Measurements from ENCODE around the gene VIL1. TPM values are rescaled to one million over a fixed set of nuclear protein-coding genes. Genes with fewer than 3 reads are reported as not detected.

The VIL1 gene
- total RNA-seq, 1 experiment from 2014 or later = 4.2 TPM

DNA sequence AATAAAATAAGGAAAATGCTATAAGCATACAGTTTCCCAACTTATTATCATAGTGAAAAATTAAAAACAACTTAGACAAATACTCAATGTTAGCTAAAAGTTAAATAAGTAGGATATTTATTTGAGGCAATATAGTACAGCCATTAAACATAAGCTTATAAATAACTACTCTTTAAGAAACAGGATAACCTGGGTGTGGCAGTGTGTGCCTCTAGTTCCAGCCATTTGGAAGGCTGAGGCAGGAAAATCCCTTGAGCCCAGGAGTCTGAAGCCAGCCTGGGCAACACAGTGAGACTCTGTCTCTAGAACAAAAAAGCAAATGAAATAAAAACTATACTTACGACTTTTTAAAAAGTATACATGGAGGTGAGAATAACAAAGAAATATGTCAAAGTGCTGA is 39.7 kb downstream of the VIL1 start:
- Histone ChIP-seq H2AFZ (ENCODE audit: low read length) (no peak overlapping the region), H3K4ac (ENCODE audit: low read depth, low read length) (no peak overlapping the region), H3K9ac (ENCODE audit: extremely low read depth, insufficient read length, low read length) (no peak overlapping the region), H2BK15ac (ENCODE audit: low read depth, low read length) (no peak overlapping the region), H2BK120ac (ENCODE audit: low read depth, low read length, poor library complexity, severe bottlenecking) (no peak overlapping the region), H3K56ac (ENCODE audit: insufficient read length, low read depth, low read length) (no peak overlapping the region), H3K23me2 (ENCODE audit: insufficient read length, low read depth, low read length, poor library complexity, severe bottlenecking) (no peaks in the 10 kb centered on the region), H3K4me2 (ENCODE audit: insufficient read depth, insufficient read length, low read length) (no peak overlapping the region), H3K14ac (ENCODE audit: insufficient read depth, low read length) (no peak overlapping the region), H3K27me3 (ENCODE audit: insufficient read depth, low read length) (no peaks in the 10 kb centered on the region), H2BK20ac (ENCODE audit: low read depth, low read length, poor library complexity, severe bottlenecking) (no peak overlapping the region), H3K27ac (ENCODE audit: insufficient read length, low read depth, low read length) (no peak overlapping the region), H2BK12ac (ENCODE audit: insufficient read length, low read depth, low read length) (no peak overlapping the region), H4K5ac (ENCODE audit: insufficient read length, low read depth, low read length) (no peak overlapping the region), H3T11ph (ENCODE audit: low read length) (no peak overlapping the region), H3K18ac (ENCODE audit: insufficient read length, low read depth, low read length) (no peak overlapping the region), H3K79me1 (ENCODE audit: insufficient read depth, low read depth, low read length, poor library complexity, severe bottlenecking) (no peaks in the 10 kb centered on the region), H3K79me2 (ENCODE audit: insufficient read depth, low read length) (no peaks in the 10 kb centered on the region), H2BK5ac (ENCODE audit: insufficient read length, low read length) (no peak overlapping the region), H2AK5ac (ENCODE audit: insufficient read length, low read length) (no peak overlapping the region), H4K8ac (replicated peaks; ENCODE audit: insufficient read length, low read depth, low read length) (no peak overlapping the region), H4K91ac (ENCODE audit: insufficient read length, low read depth, low read length) (no peak overlapping the region), H4K20me1 (ENCODE audit: control insufficient read depth, insufficient read depth, insufficient read length) (no peaks in the 10 kb centered on the region), H3K9me3 (ENCODE audit: control insufficient read depth, low read depth, low read length) (no peaks in the 10 kb centered on the region), H3K23ac (ENCODE audit: insufficient read length, low read depth, low read length) (no peak overlapping the region), H3K4me1 (ENCODE audit: insufficient read depth, low read length) (no peaks in the 10 kb centered on the region)
- DNase-seq = no peak
- peaks cover 44 to 70% (median 69%) of the 10 kb centered on the region in 3 experiments for H3K36me3 Mint-ChIP-seq (ENCODE audit: insufficient read depth in 1 of 3, low read depth in 3 of 3)
- peaks cover 0 to 5% of the 10 kb centered on the region in 2 experiments; a peak in 3 of 5 replicates for H3K9me3 Mint-ChIP-seq
- H3K4me3 Mint-ChIP-seq = no peak overlapping the region
- WGBS (ENCODE audit: extremely low coverage, insufficient read length, low lambda C conversion rate) = no CpG with 5 or more reads among the region's 1 CpG
- TF ChIP-seq, protein P1, sequence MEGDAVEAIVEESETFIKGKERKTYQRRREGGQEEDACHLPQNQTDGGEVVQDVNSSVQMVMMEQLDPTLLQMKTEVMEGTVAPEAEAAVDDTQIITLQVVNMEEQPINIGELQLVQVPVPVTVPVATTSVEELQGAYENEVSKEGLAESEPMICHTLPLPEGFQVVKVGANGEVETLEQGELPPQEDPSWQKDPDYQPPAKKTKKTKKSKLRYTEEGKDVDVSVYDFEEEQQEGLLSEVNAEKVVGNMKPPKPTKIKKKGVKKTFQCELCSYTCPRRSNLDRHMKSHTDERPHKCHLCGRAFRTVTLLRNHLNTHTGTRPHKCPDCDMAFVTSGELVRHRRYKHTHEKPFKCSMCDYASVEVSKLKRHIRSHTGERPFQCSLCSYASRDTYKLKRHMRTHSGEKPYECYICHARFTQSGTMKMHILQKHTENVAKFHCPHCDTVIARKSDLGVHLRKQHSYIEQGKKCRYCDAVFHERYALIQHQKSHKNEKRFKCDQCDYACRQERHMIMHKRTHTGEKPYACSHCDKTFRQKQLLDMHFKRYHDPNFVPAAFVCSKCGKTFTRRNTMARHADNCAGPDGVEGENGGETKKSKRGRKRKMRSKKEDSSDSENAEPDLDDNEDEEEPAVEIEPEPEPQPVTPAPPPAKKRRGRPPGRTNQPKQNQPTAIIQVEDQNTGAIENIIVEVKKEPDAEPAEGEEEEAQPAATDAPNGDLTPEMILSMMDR (conservative IDR thresholded peaks at IDR 0.05) = no peak
- H3K27me3 Mint-ChIP-seq (ENCODE audit: low read depth) = no peaks in the 10 kb centered on the region
- 0 out of 7 replicates have a peak overlapping the region, but pooled peaks of 1 of the 3 experiments have one; percentile 41 for H3K27ac Mint-ChIP-seq
- no peaks in the 10 kb centered on the region for H3K4me1 Mint-ChIP-seq

Measured in H9 (cell line).